GM19397 (cell line): ENCODE results near the gene FKRP.
"Not testable (repeated sequence)": the region's sequence is repeated elsewhere in the genome, so short reads cannot be mapped to it uniquely, and the experiment has no call there.

Experiments used
- ATAC-seq: cut with Tn5 transposase; IDR thresholded peaks from one replicate; pipeline ENCODE4 v1.9.1; 2021; ENCODE audit warnings: mild to moderate bottlenecking, moderate library complexity; ENCODE audit not compliant: unreplicated experiment

FKRP gene

DNA sequence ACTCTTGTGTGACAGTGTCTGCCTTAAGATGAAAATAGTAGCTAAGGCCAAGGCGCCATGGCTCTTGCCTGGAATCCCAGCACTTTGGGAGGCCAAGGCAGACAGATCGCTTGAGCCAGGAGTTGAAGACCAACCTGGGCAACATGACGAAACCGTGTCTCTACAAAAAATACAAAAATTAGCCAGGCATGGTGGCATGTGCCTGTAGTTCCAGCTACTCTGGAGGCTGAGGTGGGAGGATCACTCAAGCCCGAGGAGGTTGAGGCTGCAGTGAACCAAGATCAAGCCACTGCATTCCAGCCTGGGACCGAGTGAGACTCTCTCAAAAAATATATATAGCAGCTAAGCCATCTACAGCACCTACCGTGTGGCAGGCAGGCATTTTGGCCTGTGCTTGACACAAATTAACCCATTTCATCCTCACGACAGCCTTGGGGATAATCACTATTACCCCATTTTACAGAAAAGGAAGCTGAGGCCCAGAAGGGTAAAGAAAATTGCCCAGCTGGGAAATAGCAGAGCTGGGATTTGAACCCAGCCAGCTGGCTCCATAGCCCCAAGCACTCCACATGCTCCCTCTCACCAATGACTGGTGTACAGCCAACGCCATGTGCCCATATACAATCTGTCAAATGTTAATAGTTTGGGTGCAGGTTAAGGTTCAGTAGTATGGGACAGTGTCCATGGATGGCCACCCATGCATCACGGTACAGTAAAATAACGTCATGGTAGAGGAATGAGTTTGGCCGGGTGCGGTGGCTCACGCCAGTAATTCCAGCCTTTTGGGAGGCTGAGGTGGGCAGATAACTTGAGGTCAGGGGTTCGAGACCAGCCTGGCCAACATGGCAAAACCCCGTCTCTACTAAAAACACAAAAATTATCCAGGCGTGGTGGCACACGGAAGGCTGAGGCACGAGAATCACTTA is 39.5 kb downstream of the FKRP start:
- ATAC-seq = no peak

DNA sequence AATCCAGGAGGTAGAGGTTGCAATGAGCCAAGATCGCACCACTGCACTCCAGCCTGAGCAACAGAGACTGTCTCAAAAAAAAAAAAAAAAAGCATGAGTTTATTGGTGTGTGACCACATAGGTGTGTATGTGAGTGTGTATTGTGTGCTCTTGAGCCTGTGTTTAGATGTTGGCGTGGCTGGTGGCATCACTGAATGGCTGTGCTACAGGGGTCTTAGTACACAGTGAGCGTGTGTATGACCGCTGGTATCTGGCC is 40.1 kb downstream of the FKRP start:
- ATAC-seq = no peak

DNA sequence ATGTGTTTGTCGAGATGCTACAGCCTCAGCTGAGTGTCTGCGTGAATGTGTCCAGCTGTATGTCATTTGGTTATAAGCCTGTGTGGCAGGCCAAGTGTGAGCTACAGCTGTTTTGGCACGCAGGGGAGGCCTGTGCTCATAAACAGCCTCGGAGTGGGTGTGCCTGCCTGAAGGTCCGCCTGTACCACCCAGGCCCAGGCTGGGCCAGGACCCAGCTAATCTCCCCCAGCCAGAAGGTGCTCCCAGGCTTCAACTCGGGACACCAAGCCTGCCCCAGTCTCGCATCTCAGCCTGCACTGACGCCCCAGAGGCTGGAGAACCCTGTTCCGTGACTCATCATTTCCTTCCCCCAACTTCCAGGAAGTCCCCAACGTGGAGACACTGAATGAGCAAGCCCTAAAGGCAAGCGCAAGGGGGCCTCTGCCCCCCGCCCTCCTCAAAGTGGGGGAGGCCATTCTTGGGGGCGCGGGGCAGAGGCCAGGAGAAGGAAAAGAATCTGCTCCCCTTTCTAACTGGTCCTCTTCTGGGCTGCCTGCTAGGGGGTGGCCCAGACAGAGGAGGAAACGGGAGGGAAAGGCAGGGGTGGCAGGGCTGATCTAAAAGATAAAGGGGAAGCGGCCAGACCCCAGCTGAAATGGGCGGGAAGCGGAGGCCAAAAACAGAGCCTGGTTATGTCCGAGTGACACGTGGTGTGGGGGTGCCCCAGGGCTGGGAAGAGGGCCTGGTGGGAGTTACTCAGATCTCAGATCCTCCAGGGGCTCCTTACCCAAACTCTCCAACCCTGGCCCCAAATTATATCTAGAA is 40.6 kb downstream of the FKRP start:
- no peak for ATAC-seq

DNA sequence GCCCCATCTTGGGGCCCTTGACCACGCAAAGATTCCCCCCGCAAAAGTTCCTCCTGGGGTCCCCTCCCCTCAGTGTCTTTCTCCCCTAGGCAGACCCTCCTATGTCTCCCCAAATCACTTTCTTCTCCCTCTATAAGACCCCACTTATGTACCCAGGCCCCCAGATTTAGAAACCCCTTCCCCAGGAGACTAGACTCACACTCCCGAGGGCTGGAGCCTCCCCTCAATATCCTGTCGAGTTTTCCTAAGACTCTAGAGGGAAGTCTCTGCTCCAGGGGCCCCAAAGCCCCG is 41.1 kb downstream of the FKRP start:
- no peak for ATAC-seq

DNA sequence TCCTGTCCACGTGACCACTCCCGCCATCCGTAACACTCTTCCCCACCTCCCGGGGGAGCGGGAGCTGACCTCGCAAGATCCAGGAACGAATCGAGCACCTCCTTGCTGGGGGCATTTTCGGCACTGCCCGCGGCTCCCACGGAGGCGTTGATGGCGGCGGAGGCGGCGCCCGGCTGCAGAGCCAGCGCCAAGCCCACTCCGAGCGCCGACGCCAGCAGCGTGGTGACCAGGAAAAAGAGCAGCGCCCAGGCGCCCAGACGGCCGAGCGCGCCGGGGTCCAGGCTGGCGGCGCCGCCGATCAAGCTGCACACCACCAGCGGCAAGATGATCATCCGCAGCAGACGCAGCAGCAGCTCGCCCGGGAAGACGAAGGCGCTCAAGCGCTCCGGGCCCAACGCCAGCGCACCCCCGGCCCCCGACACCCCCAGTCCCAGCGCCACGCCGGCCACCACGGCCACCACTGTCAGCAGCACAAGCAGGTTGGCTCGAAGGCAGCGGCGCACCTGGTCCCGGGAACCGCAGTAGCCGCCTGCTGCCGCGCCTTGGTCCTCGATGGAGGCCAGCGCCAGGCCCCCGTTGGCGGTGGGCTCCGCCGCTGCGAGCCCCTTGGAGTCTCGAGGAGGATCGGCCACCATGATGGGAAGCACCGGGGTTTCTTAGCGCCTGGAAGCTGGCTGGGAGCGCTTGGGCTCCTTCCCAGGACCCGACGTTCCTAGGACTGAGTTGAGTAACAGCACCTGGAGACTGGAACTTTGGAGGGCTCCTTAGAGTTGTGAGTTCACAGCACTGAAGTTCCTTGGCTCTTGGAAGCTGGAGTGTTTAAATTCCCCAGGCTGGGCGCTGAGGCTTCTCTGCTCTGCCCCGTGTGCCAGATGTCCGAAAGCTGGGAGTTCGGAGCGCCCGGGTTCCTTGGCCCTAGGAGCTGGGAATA is 41.7 kb downstream of the FKRP start:
- ATAC-seq = no peak

DNA sequence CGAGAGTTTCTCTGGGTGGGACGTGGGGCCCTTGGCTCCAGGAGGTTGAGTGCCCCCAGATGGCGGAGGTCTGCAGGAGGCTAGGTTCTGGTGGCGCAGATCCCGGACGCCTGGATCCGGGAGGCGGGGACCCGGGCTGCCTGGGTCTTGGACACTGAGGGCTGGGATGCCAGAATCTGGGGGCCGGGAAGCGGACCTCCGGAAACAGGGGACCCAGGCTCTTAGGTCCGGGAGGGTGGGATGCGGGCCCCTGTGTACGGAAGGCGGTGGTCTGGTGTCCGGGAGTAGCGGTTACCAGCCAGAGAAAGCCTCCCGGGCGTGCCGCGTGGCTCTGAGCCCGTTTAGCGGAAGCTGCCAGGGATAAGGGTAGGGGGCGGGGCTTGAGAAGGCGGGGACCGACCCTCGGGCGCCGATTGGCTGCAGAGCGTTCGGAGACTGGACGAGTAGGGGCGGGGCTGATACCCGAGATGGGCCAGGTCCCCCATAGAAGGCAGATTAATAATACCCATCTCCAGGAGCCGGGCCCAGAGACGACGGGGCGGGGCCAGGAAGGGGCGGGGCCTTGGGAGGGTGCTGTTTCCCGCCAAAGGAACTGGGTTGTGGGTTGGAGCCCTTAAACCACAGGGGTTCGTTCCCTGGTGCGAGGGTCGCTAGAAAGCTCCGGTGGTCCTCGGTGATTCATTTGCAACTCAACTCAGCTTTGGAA is 42.6 kb downstream of the FKRP start, which contains the start of gene SLC1A5:
TSS of gene SLC1A5 (minus strand) at position 333 of the 706 bp plus-strand sequence. CDS start 629 bp downstream, outside the sequence.
- peak; percentile 55 for ATAC-seq

DNA sequence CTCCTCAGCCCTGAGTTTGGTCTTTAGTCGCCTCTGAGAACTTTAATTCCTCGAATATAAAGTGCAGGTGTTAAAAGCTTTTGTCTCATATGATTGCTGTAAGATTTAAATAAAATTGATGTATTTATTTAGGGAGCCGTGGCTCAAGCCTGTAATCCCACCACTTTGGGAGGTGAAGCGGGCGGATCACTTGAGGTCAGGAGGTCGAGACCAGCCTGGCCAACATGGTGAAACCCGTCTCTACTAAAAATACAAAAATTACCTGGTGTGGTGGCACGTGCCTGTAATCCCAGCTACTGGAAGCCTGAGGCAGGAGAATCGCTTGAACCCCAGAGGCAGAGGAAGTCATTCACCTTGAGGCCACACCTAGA is 43.1 kb downstream of the FKRP start:
- no peak for ATAC-seq

DNA sequence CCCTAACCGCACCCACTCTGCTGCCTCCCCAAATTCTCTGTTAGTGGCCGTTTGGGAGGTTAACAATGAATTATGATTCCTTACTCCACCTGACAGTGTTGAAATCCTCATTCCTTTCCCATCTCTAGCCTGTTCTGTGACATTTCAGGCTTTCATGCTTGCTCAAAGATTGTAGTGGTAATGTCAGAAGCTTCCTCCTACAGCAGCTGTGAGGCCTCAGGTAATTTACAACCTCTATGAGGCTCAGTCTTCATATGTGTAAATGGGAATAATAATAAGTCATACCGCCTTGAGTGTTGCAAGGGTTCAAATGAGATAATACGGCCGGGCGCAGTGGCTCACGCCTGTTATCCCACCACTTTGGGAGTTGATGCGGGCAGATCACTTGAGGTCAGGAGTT is 43.5 kb downstream of the FKRP start:
- no peak for ATAC-seq

DNA sequence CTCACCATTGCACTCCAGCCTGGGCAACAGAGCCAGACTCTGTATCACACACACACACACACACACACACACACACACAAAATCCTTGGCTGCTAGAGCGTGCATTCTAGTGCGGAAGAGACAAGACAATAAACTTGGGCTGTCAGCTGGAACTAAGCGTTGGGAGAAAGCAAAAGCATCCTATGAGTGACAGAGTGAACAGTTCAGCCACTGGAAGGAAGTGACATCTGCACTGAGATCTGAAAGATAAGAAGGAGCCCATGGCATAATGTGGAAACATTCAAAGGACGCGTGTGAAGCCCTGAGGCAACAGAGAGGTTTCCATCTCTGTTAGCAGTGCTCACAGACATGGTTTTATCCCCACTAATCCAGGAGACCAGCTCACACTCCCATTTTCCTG is 46.1 kb downstream of the FKRP start:
- ATAC-seq = no peak

DNA sequence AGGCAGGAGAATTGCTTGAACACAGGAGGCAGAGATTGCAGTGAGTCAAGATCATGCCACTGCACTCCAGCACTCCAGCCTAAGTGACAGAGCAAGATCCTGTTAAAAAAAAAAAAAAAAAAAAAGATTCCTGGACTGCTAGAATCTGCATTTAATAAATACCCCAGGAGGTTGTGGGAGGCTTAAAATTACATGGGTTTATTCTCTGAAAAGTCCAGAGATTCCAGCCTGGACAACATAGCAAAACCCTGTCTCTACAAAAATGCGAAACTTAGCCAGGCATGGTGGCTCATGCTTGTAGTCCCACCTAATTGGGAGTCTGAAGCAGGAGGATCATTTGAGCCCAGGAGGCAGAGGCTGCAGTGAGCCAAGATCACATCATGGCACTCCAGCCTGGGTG is 52.0 kb downstream of the FKRP start:
- no peak for ATAC-seq

DNA sequence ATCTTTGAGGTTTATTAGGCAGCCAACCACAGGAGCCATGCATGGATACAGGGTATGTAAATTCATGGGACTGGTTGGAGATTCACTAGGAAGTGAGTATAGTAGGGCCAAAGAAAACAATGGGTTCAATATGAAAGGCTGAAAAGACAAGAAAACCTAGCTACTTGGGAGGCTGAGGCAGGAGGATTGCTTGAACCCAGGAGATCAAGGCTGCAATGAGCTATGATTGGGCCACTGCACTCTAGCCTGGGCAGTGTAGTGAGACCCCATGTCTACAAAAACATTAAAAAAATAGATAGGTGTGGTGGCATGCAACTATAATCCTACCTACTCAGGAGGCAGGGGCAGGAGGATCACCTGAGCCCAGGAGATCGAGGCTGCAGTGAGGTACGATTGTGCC is 52.9 kb downstream of the FKRP start:
- no peak for ATAC-seq

DNA sequence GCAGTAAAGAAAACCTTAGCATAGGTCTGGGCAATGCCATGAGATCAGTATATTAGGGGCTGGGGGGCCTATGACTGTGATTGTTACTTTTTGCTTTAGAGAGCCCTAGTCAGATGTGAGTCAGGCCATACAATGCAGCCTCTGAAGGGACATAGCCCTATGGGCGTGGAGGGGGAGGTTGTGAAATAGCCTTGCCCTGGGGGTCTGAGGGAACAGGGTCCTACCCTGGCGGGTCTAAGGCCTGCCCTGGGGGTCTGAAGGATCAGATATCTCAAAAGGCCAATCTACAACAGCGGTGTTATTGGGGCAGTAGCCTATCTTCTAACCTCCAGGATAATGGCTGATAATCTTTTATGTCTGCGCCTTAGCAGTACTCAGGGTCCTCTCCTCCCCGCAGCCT is 56.3 kb downstream of the FKRP start:
- ATAC-seq = no peak

DNA sequence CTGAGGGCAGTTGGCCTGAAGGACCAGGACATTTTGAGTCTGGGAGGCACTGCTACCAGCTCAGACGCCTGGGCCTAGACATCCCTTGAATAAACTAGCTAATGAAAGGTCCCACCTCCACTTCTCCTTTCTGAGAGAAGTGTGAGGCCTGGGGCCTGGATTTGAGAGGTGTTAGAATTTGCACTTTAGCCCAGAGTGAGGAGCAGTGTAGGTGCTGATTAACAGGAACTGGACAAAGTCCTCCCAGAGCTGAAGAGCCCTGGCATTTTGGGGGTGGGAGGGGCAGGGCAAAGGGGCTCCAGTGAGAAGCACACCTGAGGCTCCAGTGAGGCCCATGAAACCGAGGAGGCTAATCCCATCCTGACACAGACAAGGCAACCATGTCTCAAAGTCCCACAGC is 57.7 kb downstream of the FKRP start:
- no peak for ATAC-seq

DNA sequence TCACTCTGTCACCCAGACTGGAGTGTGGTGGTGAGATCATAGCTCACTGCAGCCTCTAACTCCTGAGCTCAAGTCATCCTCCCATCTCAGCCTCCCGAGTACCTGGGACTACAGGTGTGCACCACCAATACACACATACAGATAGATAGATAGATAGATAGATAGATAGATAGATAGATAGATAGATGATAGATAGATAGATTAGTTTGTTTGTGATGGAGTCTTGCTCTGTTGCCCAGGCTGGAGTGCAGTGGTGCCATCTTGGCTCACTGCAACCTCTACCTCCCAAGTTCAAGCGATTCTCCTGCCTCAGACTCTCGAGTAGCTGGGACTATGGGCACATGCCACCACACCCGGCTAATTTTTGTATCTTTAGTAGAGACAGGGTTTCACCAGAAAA is 58.6 kb downstream of the FKRP start:
- ATAC-seq = not testable (repeated sequence)

DNA sequence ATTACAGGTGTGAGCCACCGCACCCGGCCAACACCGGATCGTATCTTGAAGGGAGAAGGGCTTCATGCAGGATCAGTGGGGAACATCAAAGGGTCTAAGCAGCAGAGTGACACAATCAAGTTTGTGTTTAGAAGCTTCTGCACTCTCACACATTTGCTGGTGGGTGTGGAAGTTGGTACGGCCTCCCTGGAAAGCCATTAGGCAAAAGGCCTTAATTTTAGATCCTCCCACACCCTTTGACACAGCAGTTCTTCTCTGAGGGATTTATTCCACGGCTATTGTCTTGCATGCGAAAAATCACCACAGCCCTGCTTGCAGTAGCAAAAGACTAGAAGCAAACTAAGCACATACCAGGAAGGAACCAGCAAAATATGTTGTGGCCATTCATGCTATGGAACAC is 60.8 kb downstream of the FKRP start:
- no peak for ATAC-seq
